Chondrocyte (in vitro differentiated cells): ENCODE results near the gene POLD1. TPM values are rescaled to one million over a fixed set of nuclear protein-coding genes. Genes with fewer than 3 reads are reported as not detected.

ENCODE experiments used
- DNase-seq: peaks from one replicate; pipeline ENCODE4 v3.0.0; 2021; ENCODE audit warnings: mixed read lengths, low spot score
- H3K27ac Mint-ChIP-seq: one replicate; pipeline ENCODE4 v1.8.0; 2021; ENCODE audit warnings: mild to moderate bottlenecking, moderate library complexity, mixed read lengths; ENCODE audit not compliant: unreplicated experiment
- H3K27me3 Mint-ChIP-seq: 2 replicates; pipeline ENCODE4 v1.8.0; 2021; ENCODE audit warnings: low read depth, mixed read lengths
- H3K36me3 Mint-ChIP-seq: 2 replicates; pipeline ENCODE4 v1.8.0; 2021; ENCODE audit warnings: low read depth, mixed read lengths
- H3K4me1 Mint-ChIP-seq: 2 replicates; pipeline ENCODE4 v1.8.0; 2021; ENCODE audit warnings: low read depth, mild to moderate bottlenecking, mixed read lengths
- H3K4me3 Mint-ChIP-seq: one replicate; pipeline ENCODE4 v1.8.0; 2021; ENCODE audit warnings: mild to moderate bottlenecking, moderate library complexity, mixed read lengths; ENCODE audit not compliant: unreplicated experiment
- H3K9me3 Mint-ChIP-seq: 2 replicates; pipeline ENCODE4 v1.8.0; 2021; ENCODE audit warnings: low read depth, mixed read lengths
- CTCF ChIP-seq: fragments of 200-600 bp; sonication (generic); IDR thresholded peaks from 2 replicates; pipeline ENCODE4 v1.5.0; 2021; ENCODE audit warnings: antibody characterized with exemption, mild to moderate bottlenecking, moderate library complexity
- total RNA-seq: library from RNA; stranded (reverse); gene quantifications from 3 replicates; pipeline ENCODE4 v1.2.1, GENCODE V29; 2021

POLD1 gene
- total RNA-seq, 1 donor from 2014 or later = 15.8 TPM

GRCh38 chr19:50447053-50447452 is 62.9 kb downstream of the POLD1 start:
- no peak for TF ChIP-seq CTCF
- no peak overlapping the region for H3K27ac Mint-ChIP-seq
- no peaks in the 10 kb centered on the region for H3K36me3 Mint-ChIP-seq
- H3K4me3 Mint-ChIP-seq = no peak overlapping the region
- DNase-seq = no peak
- no peaks in the 10 kb centered on the region for H3K4me1 Mint-ChIP-seq
- peaks cover 9% of the 10 kb centered on the region for H3K9me3 Mint-ChIP-seq
- peaks cover 8% of the 10 kb centered on the region for H3K27me3 Mint-ChIP-seq

- H3K27ac Mint-ChIP-seq = no peak overlapping the region
- TF ChIP-seq CTCF = no peak
- no peaks in the 10 kb centered on the region for H3K4me1 Mint-ChIP-seq
- H3K36me3 Mint-ChIP-seq = no peaks in the 10 kb centered on the region
- no peak for DNase-seq
- H3K9me3 Mint-ChIP-seq = peaks cover 9% of the 10 kb centered on the region
- H3K4me3 Mint-ChIP-seq = no peak overlapping the region
- H3K27me3 Mint-ChIP-seq = peaks cover 7% of the 10 kb centered on the region
Observed at GRCh38 chr19:50447750-50448149, 63.6 kb downstream of the POLD1 start.

GRCh38 chr19:50449236-50449899 is 65.2 kb downstream of the POLD1 start:
- Mint-ChIP-seq H3K4me3 (no peak overlapping the region), H3K27me3 (no peaks in the 10 kb centered on the region), H3K36me3 (no peaks in the 10 kb centered on the region), H3K27ac (no peak overlapping the region), H3K4me1 (no peaks in the 10 kb centered on the region), H3K9me3 (peaks cover 5% of the 10 kb centered on the region)
- TF ChIP-seq CTCF = no peak
- DNase-seq = no peak

- Mint-ChIP-seq H3K4me1 (no peaks in the 10 kb centered on the region), H3K4me3 (no peak overlapping the region), H3K27ac (no peak overlapping the region), H3K9me3 (peaks cover 3% of the 10 kb centered on the region), H3K27me3 (peaks cover 2% of the 10 kb centered on the region), H3K36me3 (peaks cover 2% of the 10 kb centered on the region)
- no peak for DNase-seq
- no peak for TF ChIP-seq CTCF
Observed at GRCh38 chr19:50450369-50451222, 66.4 kb downstream of the POLD1 start.

GRCh38 chr19:50451223-50451534 is 67.0 kb downstream of the POLD1 start:
- peaks cover 2% of the 10 kb centered on the region for H3K36me3 Mint-ChIP-seq
- H3K27me3 Mint-ChIP-seq = peaks cover 2% of the 10 kb centered on the region
- no peak overlapping the region for H3K27ac Mint-ChIP-seq
- no peak for TF ChIP-seq CTCF
- H3K4me3 Mint-ChIP-seq = no peak overlapping the region
- no peaks in the 10 kb centered on the region for H3K4me1 Mint-ChIP-seq
- no peak for DNase-seq
- H3K9me3 Mint-ChIP-seq = peaks cover 3% of the 10 kb centered on the region
